ENCODE measurements around the gene STAG1.
"Not testable (repeated sequence)": the region's sequence is repeated elsewhere in the genome, so short reads cannot be mapped to it uniquely, and the experiment has no call there.

The STAG1 gene

GRCh38 chr3:136752172-136752421 lies at the start of gene STAG1:
Gene STAG1, minus strand, starts transcription at chr3:136752378. Its CDS starts 121,480 bp downstream, at chr3:136630898.
- DNase-seq: no peak

DNA sequence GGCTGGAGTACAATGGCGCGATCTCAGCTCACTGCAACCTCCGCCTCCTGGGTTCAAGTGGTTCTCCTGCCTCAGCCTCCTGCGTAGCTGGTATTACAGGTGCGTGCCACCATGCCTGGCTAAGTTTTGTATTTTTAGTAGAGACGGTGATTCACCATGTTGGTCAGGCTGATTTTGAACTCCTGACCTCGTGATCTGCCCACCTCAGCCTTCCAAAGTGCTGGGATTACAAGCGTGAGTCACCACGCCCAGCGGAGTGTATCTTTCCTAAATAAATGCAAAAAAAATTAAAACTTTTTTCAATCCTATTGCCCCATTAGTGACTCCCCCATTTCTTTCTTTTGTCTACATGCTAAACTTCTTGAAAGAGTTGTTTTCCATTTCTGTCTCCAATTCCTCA lies 49.0 kb upstream of the STAG1 start:
- DNase-seq: not testable (repeated sequence)

GRCh38 chr3:136792556-136793330 lies 40.6 kb upstream of the STAG1 start:
- no peak for DNase-seq

GRCh38 chr3:136790786-136791185 lies 38.6 kb upstream of the STAG1 start:
- DNase-seq: no peak

DNA sequence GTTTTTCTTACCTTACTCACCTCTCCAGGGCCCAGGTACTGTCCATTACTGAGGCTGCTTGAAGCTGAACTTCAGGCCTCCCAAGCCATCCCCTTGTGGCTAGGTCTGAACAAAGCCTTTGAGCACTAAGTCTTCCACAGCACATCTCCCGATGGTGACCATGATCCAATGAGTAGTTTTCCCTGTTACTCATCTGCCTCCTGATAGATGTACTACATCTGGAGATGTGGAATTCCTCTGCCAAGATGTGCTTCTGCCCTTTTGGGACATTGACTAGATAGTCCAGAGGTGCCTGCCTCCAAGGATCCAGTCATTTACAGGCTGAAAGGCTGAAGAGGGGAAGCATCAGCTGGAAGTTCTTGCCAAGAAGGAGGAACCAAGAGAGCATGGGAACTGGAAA lies 37.8 kb upstream of the STAG1 start:
- DNase-seq: no peak

- DNase-seq: no peak
Measured at GRCh38 chr3:136788154-136788553, 36.0 kb upstream of the STAG1 start.

- peak; percentile 24 for DNase-seq
Measured at GRCh38 chr3:136787349-136787748, 35.2 kb upstream of the STAG1 start.

- DNase-seq: no peak
Measured at GRCh38 chr3:136783708-136784191, 31.6 kb upstream of the STAG1 start.

- no peak for DNase-seq
Measured at GRCh38 chr3:136780741-136781140, 28.6 kb upstream of the STAG1 start.

- no peak for DNase-seq
Measured at GRCh38 chr3:136778865-136779264, 26.7 kb upstream of the STAG1 start.

DNA sequence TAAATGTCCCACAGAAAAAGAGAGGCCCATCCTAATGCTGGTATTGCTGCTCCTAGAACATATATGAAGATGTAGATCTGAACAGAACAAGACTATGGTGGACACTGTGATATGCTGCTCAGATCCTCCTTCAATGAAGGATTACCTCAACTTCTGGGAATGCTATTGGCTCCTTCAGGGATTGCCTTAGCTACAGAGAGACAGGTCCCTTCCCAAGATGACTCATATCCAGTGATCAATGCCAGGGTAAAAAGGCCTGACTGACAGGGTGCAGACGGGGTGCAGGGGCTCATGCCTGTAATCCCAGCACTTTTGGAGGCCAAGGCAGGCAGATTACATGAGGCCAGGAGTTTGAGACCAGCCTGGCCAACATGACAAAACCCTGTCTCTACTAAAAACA lies 20.5 kb upstream of the STAG1 start:
- no peak for DNase-seq

DNA sequence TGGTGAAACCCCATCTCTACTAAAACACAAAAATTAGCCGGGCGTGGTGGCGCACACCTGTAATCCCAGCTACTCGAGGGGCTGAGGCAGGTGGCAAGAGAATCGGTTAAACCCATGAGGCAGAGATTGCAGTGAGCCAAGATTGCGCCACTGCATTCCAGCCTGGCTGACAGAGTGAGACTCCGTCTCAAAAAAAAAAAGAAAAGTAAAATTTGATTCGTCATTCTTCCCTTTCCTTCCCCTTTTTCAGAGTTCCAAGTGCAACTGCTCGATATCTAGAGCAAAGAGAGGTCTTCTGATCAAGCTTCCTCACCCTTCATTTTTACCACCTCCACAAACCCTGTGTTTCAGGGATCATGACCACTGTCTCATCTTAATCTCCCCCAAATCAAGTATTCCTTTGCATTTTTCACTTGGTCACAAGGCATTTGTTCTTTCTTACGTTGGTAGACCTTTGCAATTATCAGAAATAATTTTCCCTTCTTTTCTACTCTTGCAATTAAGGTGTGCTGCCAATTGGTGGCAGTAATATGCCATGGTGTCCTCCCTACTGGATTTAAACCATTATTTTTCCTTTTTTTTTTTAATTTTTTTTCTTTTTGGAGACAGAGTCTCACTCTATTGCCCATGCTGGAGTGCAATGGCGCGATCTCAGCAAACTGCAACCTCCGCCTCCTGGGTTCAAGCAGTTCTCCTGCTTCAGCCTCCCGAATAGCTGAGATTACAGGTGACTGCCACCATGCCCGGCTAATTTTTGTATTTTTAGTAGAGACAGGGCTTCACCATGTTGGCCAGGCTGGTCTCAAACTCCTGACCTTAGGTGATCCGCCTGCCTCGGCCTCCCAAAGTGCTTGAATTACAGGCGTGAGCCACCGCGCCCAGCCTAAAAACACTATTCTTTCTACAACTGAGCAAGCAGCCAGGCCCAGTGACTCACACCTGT lies 6.3 kb upstream of the STAG1 start:
- not testable (repeated sequence) for DNase-seq

DNA sequence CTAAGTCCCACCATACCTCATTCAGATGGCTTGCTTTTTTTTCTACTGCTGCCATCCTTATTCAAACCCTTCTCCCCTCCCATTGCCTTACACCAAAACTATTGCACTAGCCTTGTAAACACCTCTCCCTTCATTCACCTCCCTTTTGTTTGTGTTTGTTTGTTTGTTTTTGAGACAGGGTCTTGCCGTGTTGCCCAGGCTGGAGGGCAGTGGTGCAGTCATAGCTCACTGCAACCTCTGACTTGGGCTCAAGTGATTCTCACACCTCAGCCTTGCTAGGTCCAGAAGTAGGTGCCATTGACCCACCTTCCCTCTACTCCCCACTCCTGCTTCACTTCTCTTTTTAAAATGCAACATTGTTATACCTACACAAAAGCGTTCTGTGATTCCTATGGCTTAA lies 3.0 kb upstream of the STAG1 start:
- no peak for DNase-seq

- DNase-seq: no peak
Measured at GRCh38 chr3:136753326-136753939, 1.3 kb upstream of the STAG1 start.

- peak; percentile 98 for DNase-seq
Measured at GRCh38 chr3:136752422-136753325, 496 bp upstream of the STAG1 start.

- peak; percentile 52 for DNase-seq
Measured at GRCh38 chr3:136751316-136752171, 634 bp downstream of the STAG1 start.

GRCh38 chr3:136750897-136751315 lies 1.3 kb downstream of the STAG1 start:
- DNase-seq: no peak

DNA sequence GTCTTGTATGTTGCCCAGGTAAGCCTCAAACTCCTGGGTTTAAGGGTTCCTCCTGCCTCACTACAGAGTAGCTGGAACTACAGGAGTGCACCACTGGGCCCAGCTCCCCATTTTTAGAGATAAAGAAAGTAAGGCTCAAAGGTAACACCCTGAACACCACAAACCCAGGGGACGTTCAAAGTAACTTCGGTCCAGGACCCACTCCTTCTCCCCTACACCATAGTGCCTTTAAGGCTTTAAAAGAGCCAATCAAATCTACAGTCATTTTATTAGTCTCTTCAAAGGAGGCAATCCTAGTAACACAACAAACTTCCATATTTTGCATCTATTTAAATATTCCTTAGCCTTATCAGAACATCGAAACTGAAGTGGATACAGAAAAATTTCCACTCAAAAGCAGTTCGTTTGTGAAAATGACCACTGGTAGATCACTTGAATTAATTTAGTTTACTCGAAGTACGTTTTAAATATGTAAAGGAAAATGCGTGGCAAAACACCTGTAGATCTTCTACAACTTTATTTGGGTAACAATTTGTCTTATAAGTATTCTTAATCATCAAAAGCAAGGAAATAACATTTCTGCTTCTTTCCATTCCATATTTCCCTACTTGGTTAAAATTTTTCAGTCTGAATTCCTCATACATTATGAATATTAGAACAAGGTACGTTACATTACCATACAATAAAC lies 1.8 kb downstream of the STAG1 start:
- peak; percentile 32 for DNase-seq

GRCh38 chr3:136749602-136750001 lies 2.6 kb downstream of the STAG1 start:
- not testable (repeated sequence) for DNase-seq

GRCh38 chr3:136749091-136749490 lies 3.1 kb downstream of the STAG1 start:
- DNase-seq: no peak

GRCh38 chr3:136745916-136746315 lies 6.3 kb downstream of the STAG1 start:
- no peak for DNase-seq
